K562 (cell line): ENCODE measurements around the gene INHBC. TPM values are rescaled to one million over a fixed set of nuclear protein-coding genes. Genes with fewer than 3 reads are reported as not detected.
A peak's percentile ranks its signal among the peaks of the same experiment; 100 is the strongest.

ENCODE experiments used
- BRF2 ChIP-seq: IDR thresholded peaks from 3 replicates; pipeline ENCODE4 v1.6.1; 2011; ENCODE audit warnings: borderline replicate concordance, mild to moderate bottlenecking; ENCODE audit not compliant: insufficient read length, insufficient read depth
- COPS2 ChIP-seq: fragments of 450-650 bp; conservative IDR thresholded peaks from 2 replicates; pipeline ENCODE4 v1.6.1; 2016; ENCODE audit warnings: mild to moderate bottlenecking, moderate library complexity
- ETV6 ChIP-seq, 3 experiments: fragments of 150-350 bp in 1 of 3; sonication (generic) in 1 of 3; formaldehyde crosslinking in 1 of 3; IDR thresholded peaks; 2 replicates each; pipeline versions ENCODE4 v1.6.1 to v1.8.0; 2014 to 2022; ENCODE audit warnings: borderline replicate concordance in 2 of 3, low read depth in 2 of 3, antibody characterized with exemption in 1 of 3, low read length in 1 of 3, mild to moderate bottlenecking in 1 of 3, missing genetic modification reagents in 1 of 3
- EWSR1 ChIP-seq: fragments of 450-650 bp; IDR thresholded peaks from 2 replicates; pipeline ENCODE4 v1.6.1; 2018; ENCODE audit warnings: borderline replicate concordance, mild to moderate bottlenecking, low read depth, moderate library complexity; ENCODE audit not compliant: partially characterized antibody
- FOXK1 ChIP-seq: sonication (generic); formaldehyde crosslinking; IDR thresholded peaks from 2 replicates; pipeline ENCODE4 v1.8.0; 2022; ENCODE audit warnings: missing genetic modification reagents, mild to moderate bottlenecking, borderline replicate concordance
- FOXM1 ChIP-seq, 2 experiments: fragments of 450-650 bp in 1 of 2; sonication (generic) in 1 of 2; formaldehyde crosslinking in 1 of 2; IDR thresholded peaks; 2 replicates each; pipeline versions ENCODE4 v1.6.1 to v1.9.0; 2017 to 2022; ENCODE audit warnings: low read depth in 2 of 2, mild to moderate bottlenecking in 2 of 2, missing genetic modification reagents in 1 of 2, moderate library complexity in 1 of 2
- JUN ChIP-seq, 2 experiments: sonication (generic) in 1 of 2; formaldehyde crosslinking in 1 of 2; IDR thresholded peaks; 2 replicates each; pipeline versions ENCODE4 v1.6.1 to v1.8.0; 2012 to 2022; ENCODE audit warnings: borderline replicate concordance in 2 of 2, mild to moderate bottlenecking in 2 of 2, improper control_type of control experiment in 1 of 2, low read depth in 1 of 2, low read length in 1 of 2, missing genetic modification reagents in 1 of 2
- KLF6 ChIP-seq: fragments of 250-450 bp; sonication (Bioruptor Pico); IDR thresholded peaks from 2 replicates; pipeline ENCODE4 v1.4.0; 2020; ENCODE audit warnings: mild to moderate bottlenecking, moderate library complexity, borderline replicate concordance
- NCOA4 ChIP-seq: fragments of 450-650 bp; IDR thresholded peaks from 2 replicates; pipeline ENCODE4 v1.6.1; 2018; ENCODE audit warnings: mild to moderate bottlenecking; ENCODE audit not compliant: partially characterized antibody
- NCOA6 ChIP-seq: fragments of 450-650 bp; IDR thresholded peaks from 2 replicates; pipeline ENCODE4 v1.6.1; 2017; ENCODE audit warnings: mild to moderate bottlenecking
- NFATC3 ChIP-seq: fragments of 450-650 bp; IDR thresholded peaks from 2 replicates; pipeline ENCODE4 v1.6.1; 2017; ENCODE audit warnings: mild to moderate bottlenecking
- PREB ChIP-seq: sonication (generic); formaldehyde crosslinking; IDR thresholded peaks from 2 replicates; pipeline ENCODE4 v1.8.1; 2023; ENCODE audit warnings: mild to moderate bottlenecking, missing genetic modification reagents
- SMARCE1 ChIP-seq: fragments of 450-650 bp; IDR thresholded peaks from 2 replicates; pipeline ENCODE4 v1.7.1; 2016; ENCODE audit warnings: mild to moderate bottlenecking
- SMC3 ChIP-seq: conservative IDR thresholded peaks from 2 replicates; pipeline ENCODE4 v1.6.1; 2011; ENCODE audit warnings: low read depth, low read length, improper control_type of control experiment; ENCODE audit not compliant: insufficient read depth
- SRSF7 ChIP-seq: fragments of 200-400 bp; formaldehyde crosslinking; optimal IDR thresholded peaks from 2 replicates; pipeline ENCODE3; 2017; ENCODE audit warnings: mild to moderate bottlenecking, low read depth, low read length
- TAF1 ChIP-seq: IDR thresholded peaks from 2 replicates; pipeline ENCODE4 v1.6.1; 2011; ENCODE audit warnings: mild to moderate bottlenecking, low read length, moderate library complexity; ENCODE audit not compliant: insufficient read depth, control insufficient read depth, severe bottlenecking; ENCODE audit errors: extremely low read depth
- TCF7L2 ChIP-seq: fragments of 150-350 bp; IDR thresholded peaks from 2 replicates; pipeline ENCODE4 v1.6.1; 2016; ENCODE audit warnings: low read depth, mild to moderate bottlenecking, low read length, moderate library complexity
- THAP12 ChIP-seq: fragments of 250-450 bp; sonication (Bioruptor Pico); IDR thresholded peaks from 2 replicates; pipeline ENCODE4 v1.9.0; 2021; ENCODE audit warnings: mild to moderate bottlenecking, inconsistent platforms
- ZFP36 ChIP-seq: fragments of 150-350 bp; IDR thresholded peaks from 2 replicates; pipeline ENCODE4 v1.6.1; 2018; ENCODE audit warnings: low read length, low read depth; ENCODE audit not compliant: partially characterized antibody
- ZNF408 ChIP-seq: fragments of 250-450 bp; sonication (Bioruptor Pico); IDR thresholded peaks from 2 replicates; pipeline ENCODE4 v1.4.0; 2020; ENCODE audit warnings: low read depth, mild to moderate bottlenecking, moderate library complexity
- ZNF584 ChIP-seq: fragments of 200-800 bp; sonication (Bioruptor generic); IDR thresholded peaks from 2 replicates; pipeline ENCODE4 v1.6.1; 2016; ENCODE audit warnings: low read depth, mild to moderate bottlenecking, missing genetic modification characterization, missing compliant biosample characterization
- ZNF75A ChIP-seq: fragments of 450-650 bp; formaldehyde crosslinking; IDR thresholded peaks from 2 replicates; pipeline ENCODE4 v1.4.0; 2020; ENCODE audit warnings: mild to moderate bottlenecking
- polyA plus RNA-seq, 8 experiments: library from polyadenylated mRNA; depleted of rRNA in 4 of 8; stranded (reverse) in 5 of 8; unstranded in 3 of 8; fragments of >200 nt; fragmentation: Nextera tagmentation in 2 of 8; fragmentation: Illumina TruSeq in 1 of 8; extraction: Ambion mirVana in 2 of 8; extraction: Trizol in 1 of 8; gene quantifications; 2 replicates each; pipeline versions ENCODE4 v1.2.1 to v1.2.3, GENCODE V29; 2011 to 2014; ENCODE audit warnings: inconsistent platforms in 1 of 8, missing spikeins in 1 of 8
- total RNA-seq, 7 experiments: library from RNA; depleted of rRNA in 6 of 7; stranded (reverse); fragments of >200 nt in 6 of 7; fragmentation: Illumina TruSeq in 2 of 7; extraction: Trizol in 2 of 7; gene quantifications; 2 replicates each; pipeline versions ENCODE4 v1.2.1 to v1.2.3, GENCODE V29; 2011 to 2021; ENCODE audit warnings: low replicate concordance in 1 of 7

INHBC gene
- total and polyA plus RNA-seq, 9 of the 15 experiments (the other 6 are each of a cell fraction or from before 2014, with no cell fraction given) = 0.07 to 0.24 (median 0.15) TPM; not detected in 4

- peak; percentile 79 for TF ChIP-seq FOXM1 (IDR thresholded peaks at IDR 0.05; ENCODE audit: low read depth)
- TF ChIP-seq FOXM1 (CRISPR knock-in tag; IDR thresholded peaks at IDR 0.05; ENCODE audit: low read depth) = no peak
- no peak for TF ChIP-seq ZNF75A (CRISPR knock-in tag)
- no peak for TF ChIP-seq SMARCE1
- no peak for TF ChIP-seq NCOA4
- peak; percentile 33 for TF ChIP-seq TAF1
- no peak for TF ChIP-seq NFATC3
- no peak for TF ChIP-seq EWSR1
- no peak for TF ChIP-seq FOXK1 (CRISPR knock-in tag)
- no peak for TF ChIP-seq BRF2
- TF ChIP-seq ZFP36 = no peak
- no peak for TF ChIP-seq KLF6 (CRISPR knock-in tag)
- TF ChIP-seq JUN (IDR thresholded peaks at IDR 0.05; ENCODE audit: borderline replicate concordance, low read depth, low read length) = peak; percentile 47; the same call in 1 of the 2 replicates
- peak; percentile 61; the same call in 1 of the 2 replicates for TF ChIP-seq JUN (CRISPR knock-in tag; IDR thresholded peaks at IDR 0.05; ENCODE audit: borderline replicate concordance)
- TF ChIP-seq SMC3 = peak; percentile 80
- TF ChIP-seq ZNF584 (CRISPR knock-in tag) = no peak
- TF ChIP-seq THAP12 = no peak
- no peak for TF ChIP-seq COPS2
- TF ChIP-seq ETV6 (IDR thresholded peaks at IDR 0.05; ENCODE audit: borderline replicate concordance in 1 of 2, low read depth in 2 of 2, low read length in 1 of 2) = no peak
- TF ChIP-seq ETV6 (CRISPR knock-in tag; IDR thresholded peaks at IDR 0.05; ENCODE audit: borderline replicate concordance) = no peak
- TF ChIP-seq ZNF408 (CRISPR knock-in tag) = no peak
- no peak; the same call in 1 of the 2 replicates for TF ChIP-seq PREB (CRISPR knock-in tag)
- TF ChIP-seq NCOA6 = no peak; the same call in 1 of the 2 replicates
- no peak for TF ChIP-seq SRSF7
- TF ChIP-seq TCF7L2 = no peak
These were observed 24.6 kb downstream of the INHBC start (continued) for GRCh38 chr12:57459055-57459749.
